ENCODE results near the gene SMAD3.
A peak's percentile ranks its signal among the peaks of the same experiment; 100 is the strongest.
"Not testable (repeated sequence)": the region's sequence is repeated elsewhere in the genome, so short reads cannot be mapped to it uniquely, and the experiment has no call there.

SMAD3 gene

DNA sequence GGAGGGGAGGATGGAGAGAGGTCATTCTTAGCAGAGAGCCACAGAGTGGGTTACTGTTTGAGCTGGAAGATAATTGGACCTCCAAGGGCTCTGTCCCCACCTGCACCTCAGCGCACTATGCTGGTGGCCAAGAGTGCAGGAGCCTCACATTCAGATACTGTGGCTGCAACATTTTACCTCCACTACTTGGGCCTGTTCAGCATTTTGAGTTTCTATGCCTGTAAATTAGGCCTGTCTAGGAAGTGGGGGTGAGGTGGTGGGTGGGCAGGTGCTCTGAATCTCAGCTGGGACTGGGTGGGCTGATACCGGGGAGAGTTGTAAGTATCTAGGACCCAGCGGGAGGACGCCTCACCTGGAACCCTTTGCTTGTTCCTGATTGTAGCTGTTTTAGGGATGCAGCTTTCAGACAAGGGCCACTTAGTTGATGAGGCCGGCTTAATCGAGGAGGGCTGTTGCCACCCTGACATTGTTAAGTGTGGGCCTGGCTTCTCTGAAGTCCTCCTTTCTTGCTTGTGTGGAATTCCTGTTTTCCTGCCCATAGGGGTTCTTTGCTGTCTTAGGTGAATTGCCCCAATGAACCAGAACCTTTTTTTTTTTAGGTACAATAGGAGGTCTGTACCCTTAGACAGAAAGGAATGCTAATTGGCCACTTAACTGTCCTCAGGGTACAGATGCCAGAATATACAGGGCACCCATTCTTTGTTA, 83.8 kb downstream of the SMAD3 start:
- DNase-seq, result no peak

GRCh38 chr15:67149773-67150022, 84.3 kb downstream of the SMAD3 start:
- no peak for DNase-seq

GRCh38 chr15:67150023-67150860, 84.8 kb downstream of the SMAD3 start:
- peak; percentile 66 for DNase-seq

- DNase-seq, result no peak
Measured at GRCh38 chr15:67152429-67152828, 87.0 kb downstream of the SMAD3 start.

GRCh38 chr15:67153044-67153443, 87.6 kb downstream of the SMAD3 start:
- DNase-seq, result not testable (repeated sequence)

DNA sequence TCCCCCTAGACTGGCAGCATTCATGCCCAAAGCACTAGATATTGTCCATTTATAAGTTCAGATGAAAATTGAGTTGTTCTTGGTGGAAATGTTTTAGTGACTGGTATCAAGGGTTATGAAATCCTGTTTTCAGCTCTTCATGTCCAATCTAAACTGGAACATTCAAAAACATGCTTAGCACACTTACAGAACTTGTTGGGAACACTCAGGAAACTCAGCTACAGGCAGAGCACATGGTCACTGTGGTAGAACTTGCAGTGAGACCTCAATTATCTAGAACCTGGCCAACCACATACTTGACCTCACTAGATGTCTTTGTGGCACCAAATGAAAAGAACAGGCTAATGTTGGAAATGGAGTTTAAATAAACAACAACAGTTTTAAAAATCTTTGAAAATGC, 88.8 kb downstream of the SMAD3 start:
- DNase-seq, result no peak

DNA sequence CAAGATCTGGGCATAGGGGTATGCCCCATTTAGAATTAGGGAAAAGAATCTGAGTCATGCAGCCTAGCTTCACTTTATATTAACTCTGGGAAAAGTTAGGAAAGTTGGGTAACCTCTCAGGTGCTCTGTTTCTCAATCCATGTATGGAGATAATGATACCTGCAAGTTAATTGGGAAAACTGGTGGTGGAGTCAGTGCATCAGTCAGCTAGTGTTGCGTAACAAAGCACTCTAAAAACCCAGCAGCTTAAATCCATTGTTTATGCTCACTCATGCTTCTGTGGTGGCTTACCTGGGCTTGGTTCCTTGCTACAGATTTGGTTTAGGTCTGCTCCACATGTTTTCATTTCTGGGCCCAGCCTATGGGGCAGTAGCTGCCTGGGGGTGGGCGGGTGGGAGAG, 91.0 kb downstream of the SMAD3 start:
- DNase-seq, result no peak

- no peak for DNase-seq
Measured at GRCh38 chr15:67156834-67157233, 91.4 kb downstream of the SMAD3 start.

GRCh38 chr15:67157521-67158252, 92.3 kb downstream of the SMAD3 start:
- DNase-seq, result no peak

DNA sequence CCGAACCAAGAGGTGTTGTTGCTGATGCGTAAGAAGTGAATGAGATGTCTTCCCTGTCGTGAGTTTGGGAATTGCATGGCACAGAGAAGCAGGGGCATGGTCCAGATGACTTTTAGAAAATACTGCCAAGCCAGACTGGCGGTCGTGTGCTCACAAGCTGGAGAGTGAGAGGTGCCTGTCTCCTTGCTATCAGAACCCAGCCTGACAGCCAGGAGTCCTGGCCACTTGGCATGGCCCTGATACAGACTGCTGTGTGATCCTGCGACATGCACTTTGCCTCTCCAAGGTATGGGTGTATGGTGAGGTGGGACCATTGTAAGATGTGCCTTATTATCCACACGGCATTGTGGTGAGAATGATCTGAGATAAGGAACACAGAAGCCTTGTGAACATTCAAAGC, 93.0 kb downstream of the SMAD3 start:
- no peak for DNase-seq

DNA sequence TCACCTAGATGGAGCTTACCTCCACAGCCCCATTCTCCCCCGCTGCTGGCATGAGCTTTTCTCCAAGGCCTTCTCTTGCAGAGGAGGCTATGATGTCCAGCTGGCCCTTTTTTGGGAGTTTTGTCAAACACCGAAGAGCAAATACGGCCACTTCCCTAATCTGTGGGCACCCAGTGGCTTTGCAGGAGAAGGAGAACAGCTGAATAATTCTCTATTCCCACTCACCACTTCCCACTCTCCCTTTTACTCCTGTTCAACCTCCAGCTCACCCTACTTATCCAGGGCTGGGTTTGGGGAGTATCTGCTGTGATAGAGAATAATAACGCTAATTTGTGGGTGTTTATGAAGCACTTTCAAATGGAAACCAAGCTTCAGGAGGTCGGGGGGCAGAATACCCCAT, 96.0 kb downstream of the SMAD3 start:
- DNase-seq, result no peak

GRCh38 chr15:67161881-67162280, 96.5 kb downstream of the SMAD3 start:
- no peak for DNase-seq

DNA sequence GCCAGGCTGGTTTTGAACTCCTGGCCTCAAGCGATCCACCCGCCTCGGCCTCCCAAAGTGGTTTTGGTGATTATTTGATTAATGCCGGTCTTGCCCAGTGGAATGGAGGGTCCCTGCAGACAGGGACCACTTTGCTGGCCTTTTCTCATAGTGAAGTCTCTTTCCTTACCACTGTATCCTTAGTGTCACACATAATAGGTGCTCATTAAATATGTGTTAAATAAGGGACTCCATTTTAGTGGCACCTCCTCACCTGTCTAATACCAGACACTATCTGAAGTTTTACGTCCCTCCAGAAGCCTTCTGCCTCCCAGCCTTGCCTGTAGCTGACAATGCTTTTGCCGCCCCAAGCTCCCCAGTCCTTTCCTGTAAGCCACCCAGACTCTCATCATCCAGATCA, 97.8 kb downstream of the SMAD3 start:
- no peak for DNase-seq

DNA sequence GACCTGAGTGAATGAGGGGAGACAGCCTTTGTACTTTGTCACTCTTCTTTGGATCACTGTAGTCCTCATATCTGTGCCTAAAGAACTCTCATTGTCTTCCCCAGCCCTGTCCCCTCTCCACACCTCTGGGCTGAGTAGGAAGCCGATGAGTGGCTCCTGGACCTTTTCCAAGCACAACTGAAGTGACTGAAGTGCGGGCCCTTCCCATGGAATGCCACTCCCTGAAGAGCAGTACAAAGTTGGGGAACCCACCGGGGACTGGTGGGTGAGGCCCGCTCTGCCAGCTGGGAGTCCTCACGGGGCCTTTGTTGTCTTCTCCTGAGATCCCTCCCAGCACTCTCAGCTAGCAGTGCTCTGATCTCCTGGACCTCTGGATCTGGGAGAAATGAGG, 99.0 kb downstream of the SMAD3 start:
- DNase-seq, result no peak

DNA sequence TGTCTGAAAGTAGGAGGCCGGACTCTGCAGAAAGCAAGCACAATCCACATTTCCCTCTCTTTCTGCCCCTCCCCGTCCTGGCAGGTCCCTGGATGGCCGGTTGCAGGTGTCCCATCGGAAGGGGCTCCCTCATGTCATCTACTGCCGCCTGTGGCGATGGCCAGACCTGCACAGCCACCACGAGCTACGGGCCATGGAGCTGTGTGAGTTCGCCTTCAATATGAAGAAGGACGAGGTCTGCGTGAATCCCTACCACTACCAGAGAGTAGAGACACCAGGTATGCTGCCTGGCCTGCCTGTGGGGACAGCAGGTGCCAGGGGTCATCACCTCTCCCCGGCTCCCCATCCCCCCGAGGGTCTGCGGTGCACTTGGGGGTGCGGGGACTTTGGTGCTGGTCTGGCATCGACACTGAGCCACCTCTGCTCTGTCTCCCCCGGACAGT, 99.4 kb downstream of the SMAD3 start:
- no peak for DNase-seq

GRCh38 chr15:67165254-67166253, 100.2 kb downstream of the SMAD3 start:
- DNase-seq, result no peak

GRCh38 chr15:67166280-67167009, 101.0 kb downstream of the SMAD3 start:
- DNase-seq, result no peak

- DNase-seq, result no peak
Measured at GRCh38 chr15:67167091-67167490, 101.7 kb downstream of the SMAD3 start.

DNA sequence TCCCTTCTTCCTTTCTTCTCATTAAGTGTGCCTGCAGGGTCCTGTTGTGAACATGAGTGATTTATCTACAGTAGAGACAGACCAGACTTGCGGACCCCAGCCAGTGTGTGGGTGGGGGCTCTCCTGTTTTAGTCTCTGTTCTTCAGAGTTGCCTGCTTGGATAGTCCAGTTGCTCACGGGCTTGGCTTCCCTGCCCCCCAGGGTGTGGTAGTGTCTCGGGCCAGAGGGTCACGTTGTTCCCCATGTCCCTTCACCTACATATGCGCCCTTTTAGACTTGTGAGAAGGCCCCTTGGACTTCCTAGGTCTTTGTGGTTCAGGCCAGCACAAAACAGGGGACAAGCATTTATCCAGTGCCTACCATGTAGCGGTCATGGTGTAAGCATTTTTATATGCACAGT, 103.3 kb downstream of the SMAD3 start:
- DNase-seq, result no peak

GRCh38 chr15:67170143-67170925, 104.9 kb downstream of the SMAD3 start:
- no peak for DNase-seq

DNA sequence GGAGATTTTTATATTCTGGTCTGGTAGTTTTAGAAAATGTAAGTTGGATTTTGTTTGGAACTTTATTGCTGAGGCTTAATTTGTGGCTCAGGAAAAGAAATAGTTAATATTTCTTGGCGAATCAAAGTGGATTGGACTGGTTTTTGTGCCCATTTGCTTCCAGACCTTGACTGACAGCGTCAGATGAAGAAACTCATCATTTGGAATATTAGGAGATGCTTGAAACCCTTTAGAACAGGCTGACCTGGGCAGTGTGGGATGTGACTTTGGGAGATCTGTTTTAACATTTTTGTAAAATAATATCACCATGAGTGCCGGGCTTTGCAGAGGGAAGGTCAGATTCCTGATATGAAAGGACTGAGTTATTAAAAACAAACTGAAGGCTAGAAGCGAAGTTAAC, 106.1 kb downstream of the SMAD3 start:
- no peak for DNase-seq

Data from stimulated activated CD4-positive, alpha-beta T cell treated with anti-CD3 and anti-CD28 coated beads, Interleukin-4, amount 100 ng/mL, for 24 hours (primary cell).